ENCODE results near the gene TCEA3. TPM values are rescaled to one million over a fixed set of nuclear protein-coding genes. Genes with fewer than 3 reads are reported as not detected.

The TCEA3 gene
- total and polyA plus RNA-seq, 2 experiments from 2014 or later, result not detected

DNA sequence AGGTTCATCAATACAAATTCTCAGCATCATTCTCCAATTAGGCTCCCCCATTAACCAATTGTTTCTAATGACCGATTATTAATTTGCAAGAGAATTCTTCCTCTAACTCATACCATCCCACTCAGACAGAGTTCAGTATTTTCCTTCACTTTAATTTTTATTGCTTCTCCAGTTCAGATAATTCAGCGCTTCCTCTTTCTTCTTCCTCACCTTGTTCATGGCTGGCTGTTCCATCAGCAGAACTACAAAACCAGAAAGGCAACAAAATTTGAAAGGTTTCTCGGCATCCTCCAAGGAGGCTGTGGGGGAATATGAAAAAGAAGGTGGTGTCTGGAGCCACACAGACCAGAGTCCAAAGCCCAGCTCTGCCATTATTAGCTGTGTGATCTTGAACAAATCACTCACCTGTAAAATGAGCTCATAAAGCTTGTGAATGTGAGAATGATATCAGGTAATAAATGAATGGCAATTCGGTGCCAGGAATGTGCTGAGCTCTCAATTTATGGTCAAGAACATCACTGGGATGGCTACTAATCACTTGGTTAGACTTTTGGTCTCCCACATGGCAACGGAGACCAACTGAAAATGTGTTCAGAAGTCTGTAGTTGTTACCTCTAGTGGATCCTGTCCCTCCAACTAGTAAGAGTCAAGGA, 43.2 kb downstream of the TCEA3 start (continued):
- TF ChIP-seq EZH2 (IDR thresholded peaks at IDR 0.05; ENCODE audit: low read depth, unreplicated experiment), result no peak
- TF ChIP-seq, protein P1, sequence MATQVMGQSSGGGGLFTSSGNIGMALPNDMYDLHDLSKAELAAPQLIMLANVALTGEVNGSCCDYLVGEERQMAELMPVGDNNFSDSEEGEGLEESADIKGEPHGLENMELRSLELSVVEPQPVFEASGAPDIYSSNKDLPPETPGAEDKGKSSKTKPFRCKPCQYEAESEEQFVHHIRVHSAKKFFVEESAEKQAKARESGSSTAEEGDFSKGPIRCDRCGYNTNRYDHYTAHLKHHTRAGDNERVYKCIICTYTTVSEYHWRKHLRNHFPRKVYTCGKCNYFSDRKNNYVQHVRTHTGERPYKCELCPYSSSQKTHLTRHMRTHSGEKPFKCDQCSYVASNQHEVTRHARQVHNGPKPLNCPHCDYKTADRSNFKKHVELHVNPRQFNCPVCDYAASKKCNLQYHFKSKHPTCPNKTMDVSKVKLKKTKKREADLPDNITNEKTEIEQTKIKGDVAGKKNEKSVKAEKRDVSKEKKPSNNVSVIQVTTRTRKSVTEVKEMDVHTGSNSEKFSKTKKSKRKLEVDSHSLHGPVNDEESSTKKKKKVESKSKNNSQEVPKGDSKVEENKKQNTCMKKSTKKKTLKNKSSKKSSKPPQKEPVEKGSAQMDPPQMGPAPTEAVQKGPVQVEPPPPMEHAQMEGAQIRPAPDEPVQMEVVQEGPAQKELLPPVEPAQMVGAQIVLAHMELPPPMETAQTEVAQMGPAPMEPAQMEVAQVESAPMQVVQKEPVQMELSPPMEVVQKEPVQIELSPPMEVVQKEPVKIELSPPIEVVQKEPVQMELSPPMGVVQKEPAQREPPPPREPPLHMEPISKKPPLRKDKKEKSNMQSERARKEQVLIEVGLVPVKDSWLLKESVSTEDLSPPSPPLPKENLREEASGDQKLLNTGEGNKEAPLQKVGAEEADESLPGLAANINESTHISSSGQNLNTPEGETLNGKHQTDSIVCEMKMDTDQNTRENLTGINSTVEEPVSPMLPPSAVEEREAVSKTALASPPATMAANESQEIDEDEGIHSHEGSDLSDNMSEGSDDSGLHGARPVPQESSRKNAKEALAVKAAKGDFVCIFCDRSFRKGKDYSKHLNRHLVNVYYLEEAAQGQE (IDR thresholded peaks at IDR 0.05; ENCODE audit: unreplicated experiment), result no peak
- TF ChIP-seq ETS1 (IDR thresholded peaks at IDR 0.05), result no peak
- TF ChIP-seq, protein P2, sequence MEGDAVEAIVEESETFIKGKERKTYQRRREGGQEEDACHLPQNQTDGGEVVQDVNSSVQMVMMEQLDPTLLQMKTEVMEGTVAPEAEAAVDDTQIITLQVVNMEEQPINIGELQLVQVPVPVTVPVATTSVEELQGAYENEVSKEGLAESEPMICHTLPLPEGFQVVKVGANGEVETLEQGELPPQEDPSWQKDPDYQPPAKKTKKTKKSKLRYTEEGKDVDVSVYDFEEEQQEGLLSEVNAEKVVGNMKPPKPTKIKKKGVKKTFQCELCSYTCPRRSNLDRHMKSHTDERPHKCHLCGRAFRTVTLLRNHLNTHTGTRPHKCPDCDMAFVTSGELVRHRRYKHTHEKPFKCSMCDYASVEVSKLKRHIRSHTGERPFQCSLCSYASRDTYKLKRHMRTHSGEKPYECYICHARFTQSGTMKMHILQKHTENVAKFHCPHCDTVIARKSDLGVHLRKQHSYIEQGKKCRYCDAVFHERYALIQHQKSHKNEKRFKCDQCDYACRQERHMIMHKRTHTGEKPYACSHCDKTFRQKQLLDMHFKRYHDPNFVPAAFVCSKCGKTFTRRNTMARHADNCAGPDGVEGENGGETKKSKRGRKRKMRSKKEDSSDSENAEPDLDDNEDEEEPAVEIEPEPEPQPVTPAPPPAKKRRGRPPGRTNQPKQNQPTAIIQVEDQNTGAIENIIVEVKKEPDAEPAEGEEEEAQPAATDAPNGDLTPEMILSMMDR (conservative IDR thresholded peaks at IDR 0.05; ENCODE audit: low read depth in 2 of 2), result no peak
- TF ChIP-seq JUNB (IDR thresholded peaks at IDR 0.05; ENCODE audit: unreplicated experiment), result no peak
- TF ChIP-seq POLR2AphosphoS5 (IDR thresholded peaks at IDR 0.05; ENCODE audit: low read depth), result no peak
- TF ChIP-seq EZH2phosphoT487 (IDR thresholded peaks at IDR 0.05; ENCODE audit: unreplicated experiment), result no peak
- no peak for TF ChIP-seq NANOG (IDR thresholded peaks at IDR 0.05; ENCODE audit: borderline replicate concordance)

GRCh38 chr1:23380719-23381118, 43.8 kb downstream of the TCEA3 start:
- Histone ChIP-seq H3F3A (replicated peaks; ENCODE audit: low read depth) (no peaks in the 10 kb centered on the region), H4K20me1 (replicated peaks; ENCODE audit: insufficient read depth) (peaks cover 3% of the 10 kb centered on the region), H3K4me1 (ENCODE audit: insufficient read depth) (no peaks in the 10 kb centered on the region), H3K36me3 (ENCODE audit: insufficient read depth) (no peaks in the 10 kb centered on the region), H3K27me3 (ENCODE audit: insufficient read depth) (peaks cover 100% of the 10 kb centered on the region), H3K79me2 (replicated peaks; ENCODE audit: insufficient read depth) (no peaks in the 10 kb centered on the region), H3K4me3 (no peak overlapping the region), H3K9me2 (ENCODE audit: insufficient read depth) (no peaks in the 10 kb centered on the region), H3K4me2 (no peak overlapping the region), H3K27ac (ENCODE audit: low read depth) (no peak overlapping the region), H2AFZ (no peak overlapping the region)
- Mint-ChIP-seq H3K27me3 (ENCODE audit: insufficient read depth, low read depth, poor library complexity) (peaks cover 89% of the 10 kb centered on the region), H3K36me3 (ENCODE audit: low read depth) (no peaks in the 10 kb centered on the region), H3K4me3 (no peak overlapping the region), H3K27ac (no peak overlapping the region), H3K4me1 (no peaks in the 10 kb centered on the region), H3K9me3 (no peaks in the 10 kb centered on the region; the same call in 2 of the 3 replicates)
- DNase-seq (ENCODE audit: low spot score) (no peak), ATAC-seq (no peak)
- TF ChIP-seq JUNB (IDR thresholded peaks at IDR 0.05; ENCODE audit: unreplicated experiment), result no peak
- TF ChIP-seq, protein P3, sequence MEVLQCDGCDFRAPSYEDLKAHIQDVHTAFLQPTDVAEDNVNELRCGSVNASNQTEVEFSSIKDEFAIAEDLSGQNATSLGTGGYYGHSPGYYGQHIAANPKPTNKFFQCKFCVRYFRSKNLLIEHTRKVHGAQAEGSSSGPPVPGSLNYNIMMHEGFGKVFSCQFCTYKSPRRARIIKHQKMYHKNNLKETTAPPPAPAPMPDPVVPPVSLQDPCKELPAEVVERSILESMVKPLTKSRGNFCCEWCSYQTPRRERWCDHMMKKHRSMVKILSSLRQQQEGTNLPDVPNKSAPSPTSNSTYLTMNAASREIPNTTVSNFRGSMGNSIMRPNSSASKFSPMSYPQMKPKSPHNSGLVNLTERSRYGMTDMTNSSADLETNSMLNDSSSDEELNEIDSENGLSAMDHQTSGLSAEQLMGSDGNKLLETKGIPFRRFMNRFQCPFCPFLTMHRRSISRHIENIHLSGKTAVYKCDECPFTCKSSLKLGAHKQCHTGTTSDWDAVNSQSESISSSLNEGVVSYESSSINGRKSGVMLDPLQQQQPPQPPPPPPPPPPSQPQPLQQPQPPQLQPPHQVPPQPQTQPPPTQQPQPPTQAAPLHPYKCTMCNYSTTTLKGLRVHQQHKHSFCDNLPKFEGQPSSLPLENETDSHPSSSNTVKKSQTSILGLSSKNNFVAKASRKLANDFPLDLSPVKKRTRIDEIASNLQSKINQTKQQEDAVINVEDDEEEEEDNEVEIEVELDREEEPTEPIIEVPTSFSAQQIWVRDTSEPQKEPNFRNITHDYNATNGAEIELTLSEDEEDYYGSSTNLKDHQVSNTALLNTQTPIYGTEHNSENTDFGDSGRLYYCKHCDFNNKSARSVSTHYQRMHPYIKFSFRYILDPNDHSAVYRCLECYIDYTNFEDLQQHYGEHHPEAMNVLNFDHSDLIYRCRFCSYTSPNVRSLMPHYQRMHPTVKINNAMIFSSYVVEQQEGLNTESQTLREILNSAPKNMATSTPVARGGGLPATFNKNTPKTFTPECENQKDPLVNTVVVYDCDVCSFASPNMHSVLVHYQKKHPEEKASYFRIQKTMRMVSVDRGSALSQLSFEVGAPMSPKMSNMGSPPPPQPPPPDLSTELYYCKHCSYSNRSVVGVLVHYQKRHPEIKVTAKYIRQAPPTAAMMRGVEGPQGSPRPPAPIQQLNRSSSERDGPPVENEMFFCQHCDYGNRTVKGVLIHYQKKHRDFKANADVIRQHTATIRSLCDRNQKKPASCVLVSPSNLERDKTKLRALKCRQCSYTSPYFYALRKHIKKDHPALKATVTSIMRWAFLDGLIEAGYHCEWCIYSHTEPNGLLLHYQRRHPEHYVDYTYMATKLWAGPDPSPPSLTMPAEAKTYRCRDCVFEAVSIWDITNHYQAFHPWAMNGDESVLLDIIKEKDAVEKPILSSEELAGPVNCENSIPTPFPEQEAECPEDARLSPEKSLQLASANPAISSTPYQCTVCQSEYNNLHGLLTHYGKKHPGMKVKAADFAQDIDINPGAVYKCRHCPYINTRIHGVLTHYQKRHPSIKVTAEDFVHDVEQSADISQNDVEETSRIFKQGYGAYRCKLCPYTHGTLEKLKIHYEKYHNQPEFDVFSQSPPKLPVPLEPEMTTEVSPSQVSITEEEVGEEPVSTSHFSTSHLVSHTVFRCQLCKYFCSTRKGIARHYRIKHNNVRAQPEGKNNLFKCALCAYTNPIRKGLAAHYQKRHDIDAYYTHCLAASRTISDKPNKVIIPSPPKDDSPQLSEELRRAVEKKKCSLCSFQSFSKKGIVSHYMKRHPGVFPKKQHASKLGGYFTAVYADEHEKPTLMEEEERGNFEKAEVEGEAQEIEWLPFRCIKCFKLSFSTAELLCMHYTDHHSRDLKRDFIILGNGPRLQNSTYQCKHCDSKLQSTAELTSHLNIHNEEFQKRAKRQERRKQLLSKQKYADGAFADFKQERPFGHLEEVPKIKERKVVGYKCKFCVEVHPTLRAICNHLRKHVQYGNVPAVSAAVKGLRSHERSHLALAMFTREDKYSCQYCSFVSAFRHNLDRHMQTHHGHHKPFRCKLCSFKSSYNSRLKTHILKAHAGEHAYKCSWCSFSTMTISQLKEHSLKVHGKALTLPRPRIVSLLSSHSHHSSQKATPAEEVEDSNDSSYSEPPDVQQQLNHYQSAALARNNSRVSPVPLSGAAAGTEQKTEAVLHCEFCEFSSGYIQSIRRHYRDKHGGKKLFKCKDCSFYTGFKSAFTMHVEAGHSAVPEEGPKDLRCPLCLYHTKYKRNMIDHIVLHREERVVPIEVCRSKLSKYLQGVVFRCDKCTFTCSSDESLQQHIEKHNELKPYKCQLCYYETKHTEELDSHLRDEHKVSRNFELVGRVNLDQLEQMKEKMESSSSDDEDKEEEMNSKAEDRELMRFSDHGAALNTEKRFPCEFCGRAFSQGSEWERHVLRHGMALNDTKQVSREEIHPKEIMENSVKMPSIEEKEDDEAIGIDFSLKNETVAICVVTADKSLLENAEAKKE (CRISPR knock-in tag; IDR thresholded peaks at IDR 0.05), result no peak
